Measurements from ENCODE around the gene SLC9A8. TPM values are rescaled to one million over a fixed set of nuclear protein-coding genes. Genes with fewer than 3 reads are reported as not detected.

SLC9A8 gene
- total RNA-seq, 1 experiment from 2014 or later, result 7.5 TPM

DNA sequence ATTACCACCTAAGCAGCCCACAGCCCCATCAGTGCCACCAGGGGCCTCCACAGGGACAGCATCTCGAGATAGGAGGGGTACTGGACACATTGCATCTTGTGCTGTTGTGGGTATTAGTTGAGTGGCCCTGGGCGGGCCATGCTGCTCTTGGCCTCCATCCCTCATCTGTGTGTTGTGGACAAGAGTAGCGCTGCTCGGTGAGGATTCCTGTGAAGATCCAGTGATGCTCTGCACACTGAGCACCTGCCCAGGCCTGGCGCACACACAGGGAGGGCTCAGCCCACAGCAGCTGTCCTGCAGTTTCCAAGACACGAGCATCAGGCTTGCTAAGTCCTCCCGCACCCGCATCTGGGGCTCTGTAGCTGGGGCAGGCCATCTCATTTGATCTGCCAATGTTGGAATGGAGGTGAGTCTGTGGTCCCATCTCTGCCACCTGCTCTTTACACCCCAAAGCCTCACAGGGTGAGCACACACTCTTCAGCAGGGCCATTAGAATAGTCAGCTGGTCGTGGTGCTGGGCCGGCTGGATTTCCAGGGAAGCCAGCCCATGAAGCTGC is 70.7 kb downstream of the SLC9A8 start:
- no peak for DNase-seq
- Histone ChIP-seq H2BK120ac (ENCODE audit: low read depth, low read length, poor library complexity, severe bottlenecking) (no peak overlapping the region), H3K9ac (ENCODE audit: extremely low read depth, insufficient read length, low read length) (no peak overlapping the region), H3K79me1 (ENCODE audit: insufficient read depth, low read depth, low read length, poor library complexity, severe bottlenecking) (no peaks in the 10 kb centered on the region), H3K56ac (ENCODE audit: insufficient read length, low read depth, low read length) (no peak overlapping the region), H3K23me2 (ENCODE audit: insufficient read length, low read depth, low read length, poor library complexity, severe bottlenecking) (no peaks in the 10 kb centered on the region), H3K23ac (ENCODE audit: insufficient read length, low read depth, low read length) (no peak overlapping the region), H3K27me3 (ENCODE audit: insufficient read depth, low read length) (no peaks in the 10 kb centered on the region), H2BK15ac (ENCODE audit: low read depth, low read length) (no peak overlapping the region), H2AK5ac (ENCODE audit: insufficient read length, low read length) (no peak overlapping the region), H3K9me3 (ENCODE audit: control insufficient read depth, low read depth, low read length) (no peaks in the 10 kb centered on the region), H4K20me1 (ENCODE audit: control insufficient read depth, insufficient read depth, insufficient read length) (no peaks in the 10 kb centered on the region), H3K79me2 (ENCODE audit: insufficient read depth, low read length) (no peaks in the 10 kb centered on the region), H2BK20ac (ENCODE audit: low read depth, low read length, poor library complexity, severe bottlenecking) (no peak overlapping the region), H3K27ac (ENCODE audit: insufficient read length, low read depth, low read length) (no peak overlapping the region), H3K4ac (ENCODE audit: low read depth, low read length) (no peak overlapping the region), H3K14ac (ENCODE audit: insufficient read depth, low read length) (no peak overlapping the region; the same call in 1 of the 2 replicates), H2AFZ (ENCODE audit: low read length) (no peak overlapping the region), H4K5ac (ENCODE audit: insufficient read length, low read depth, low read length) (no peak overlapping the region), H4K91ac (ENCODE audit: insufficient read length, low read depth, low read length) (no peak overlapping the region), H3K4me1 (ENCODE audit: insufficient read depth, low read length) (no peaks in the 10 kb centered on the region), H2BK5ac (ENCODE audit: insufficient read length, low read length) (no peak overlapping the region), H3K18ac (ENCODE audit: insufficient read length, low read depth, low read length) (no peak overlapping the region), H2BK12ac (ENCODE audit: insufficient read length, low read depth, low read length) (no peak overlapping the region), H4K8ac (replicated peaks; ENCODE audit: insufficient read length, low read depth, low read length) (no peak overlapping the region), H3K4me2 (ENCODE audit: insufficient read depth, insufficient read length, low read length) (no peak overlapping the region), H3T11ph (ENCODE audit: low read length) (no peak overlapping the region)
- peaks cover 8 to 15% of the 10 kb centered on the region in 2 experiments for H3K4me1 Mint-ChIP-seq
- H3K27me3 Mint-ChIP-seq (ENCODE audit: low read depth), result no peaks in the 10 kb centered on the region
- H3K36me3 Mint-ChIP-seq (ENCODE audit: insufficient read depth in 1 of 3, low read depth in 3 of 3), result peaks cover 3 to 23% (median 20%) of the 10 kb centered on the region in 3 experiments; a peak in 6 of 7 replicates
- no peaks in the 10 kb centered on the region for H3K9me3 Mint-ChIP-seq
- H3K4me3 Mint-ChIP-seq, result no peak overlapping the region
- WGBS (ENCODE audit: extremely low coverage, insufficient read length, low lambda C conversion rate), result no CpG with 5 or more reads among the region's 10 CpGs
- TF ChIP-seq, protein P1, sequence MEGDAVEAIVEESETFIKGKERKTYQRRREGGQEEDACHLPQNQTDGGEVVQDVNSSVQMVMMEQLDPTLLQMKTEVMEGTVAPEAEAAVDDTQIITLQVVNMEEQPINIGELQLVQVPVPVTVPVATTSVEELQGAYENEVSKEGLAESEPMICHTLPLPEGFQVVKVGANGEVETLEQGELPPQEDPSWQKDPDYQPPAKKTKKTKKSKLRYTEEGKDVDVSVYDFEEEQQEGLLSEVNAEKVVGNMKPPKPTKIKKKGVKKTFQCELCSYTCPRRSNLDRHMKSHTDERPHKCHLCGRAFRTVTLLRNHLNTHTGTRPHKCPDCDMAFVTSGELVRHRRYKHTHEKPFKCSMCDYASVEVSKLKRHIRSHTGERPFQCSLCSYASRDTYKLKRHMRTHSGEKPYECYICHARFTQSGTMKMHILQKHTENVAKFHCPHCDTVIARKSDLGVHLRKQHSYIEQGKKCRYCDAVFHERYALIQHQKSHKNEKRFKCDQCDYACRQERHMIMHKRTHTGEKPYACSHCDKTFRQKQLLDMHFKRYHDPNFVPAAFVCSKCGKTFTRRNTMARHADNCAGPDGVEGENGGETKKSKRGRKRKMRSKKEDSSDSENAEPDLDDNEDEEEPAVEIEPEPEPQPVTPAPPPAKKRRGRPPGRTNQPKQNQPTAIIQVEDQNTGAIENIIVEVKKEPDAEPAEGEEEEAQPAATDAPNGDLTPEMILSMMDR (conservative IDR thresholded peaks at IDR 0.05), result no peak
- no peak overlapping the region; a peak in 1 of 7 replicates for H3K27ac Mint-ChIP-seq

Measured in H9 (cell line).